Muscle of leg (tissue), 11 donors: ENCODE results near the gene LPAR2. TPM values are rescaled to one million over a fixed set of nuclear protein-coding genes. Genes with fewer than 3 reads are reported as not detected.

Experiments used
- DNase-seq: peaks from one replicate; pipeline ENCODE4 v3.0.0; 2013
- H3K27ac ChIP-seq: one replicate; pipeline ENCODE4 v1.5.1; 2013; ENCODE audit warnings: mild to moderate bottlenecking, low read length, control low read depth
- H3K27me3 ChIP-seq: one replicate; pipeline ENCODE4 v1.6.1; 2013; ENCODE audit warnings: low read length; ENCODE audit not compliant: control insufficient read depth, insufficient read depth
- H3K36me3 ChIP-seq: one replicate; pipeline ENCODE4 v1.6.1; 2013; ENCODE audit warnings: low read length; ENCODE audit not compliant: control insufficient read depth, insufficient read depth
- H3K4me1 ChIP-seq: one replicate; pipeline ENCODE4 v1.6.1; 2013; ENCODE audit warnings: low read length; ENCODE audit not compliant: control insufficient read depth, insufficient read depth
- H3K4me3 ChIP-seq: one replicate; pipeline ENCODE4 v1.5.1; 2013; ENCODE audit warnings: low read length, control low read depth
- H3K9me3 ChIP-seq: replicated peaks from 2 replicates; pipeline ENCODE4 v1.6.1; 2013; ENCODE audit warnings: low read depth, low read length; ENCODE audit not compliant: control insufficient read depth
- WGBS: methylation state at CpG from one replicate; pipeline ENCODE4 v1.1.5; 2013; ENCODE audit warnings: missing lambda C conversion rate; ENCODE audit not compliant: insufficient coverage; 5-methylcytosine and 5-hydroxymethylcytosine counted together
- polyA plus RNA-seq, 8 donors: library from polyadenylated mRNA; unstranded; fragments of 120-200 nt; gene quantifications; one replicate each; pipeline versions ENCODE4 v1.2.1 to v1.2.3, GENCODE V29; 2013; ENCODE audit warnings: inconsistent platforms in 1 of 8, low replicate concordance in 1 of 8; ENCODE audit not compliant: insufficient read length in 8 of 8, insufficient read depth in 1 of 8
- total RNA-seq: library from RNA; stranded (reverse); fragments of 120-200 nt; gene quantifications from one replicate; pipeline ENCODE4 v1.2.4, GENCODE V29; 2013

The LPAR2 gene
- total and polyA plus RNA-seq, 9 donors = 2.2 to 12.2 (median 5.9) TPM

GRCh38 chr19:19581391-19581790 lies 46.6 kb downstream of the LPAR2 start:
- DNase-seq = no peak
- no peaks in the 10 kb centered on the region for H3K27me3 ChIP-seq
- H3K27ac ChIP-seq = no peak overlapping the region
- 94% methylated on average over 12 of the region's 13 CpGs for WGBS
- no peak overlapping the region for H3K4me3 ChIP-seq
- peaks cover 9% of the 10 kb centered on the region for H3K4me1 ChIP-seq
- no peaks in the 10 kb centered on the region for H3K36me3 ChIP-seq
- no peaks in the 10 kb centered on the region for H3K9me3 ChIP-seq

- no peak for DNase-seq
- Histone ChIP-seq H3K4me3 (no peak overlapping the region), H3K27ac (no peak overlapping the region), H3K27me3 (no peaks in the 10 kb centered on the region), H3K9me3 (no peaks in the 10 kb centered on the region), H3K36me3 (no peaks in the 10 kb centered on the region), H3K4me1 (peaks cover 9% of the 10 kb centered on the region)
- WGBS = 95% methylated on average over 4 of the region's 4 CpGs
These were observed 47.6 kb downstream of the LPAR2 start for GRCh38 chr19:19580418-19580817.

- Histone ChIP-seq H3K9me3 (no peaks in the 10 kb centered on the region), H3K27ac (no peak overlapping the region), H3K4me1 (peaks cover 9% of the 10 kb centered on the region), H3K27me3 (no peaks in the 10 kb centered on the region), H3K36me3 (no peaks in the 10 kb centered on the region), H3K4me3 (no peak overlapping the region)
- no peak for DNase-seq
- WGBS = 84% methylated on average over 18 of the region's 25 CpGs
These were observed 48.3 kb downstream of the LPAR2 start for GRCh38 chr19:19579533-19580361.

GRCh38 chr19:19578252-19578651 lies 49.8 kb downstream of the LPAR2 start:
- H3K27me3 ChIP-seq = no peaks in the 10 kb centered on the region
- H3K4me1 ChIP-seq = peaks cover 9% of the 10 kb centered on the region
- WGBS = 69% methylated on average over 5 of the region's 6 CpGs
- H3K4me3 ChIP-seq = no peak overlapping the region
- DNase-seq = peak; percentile 51
- no peak overlapping the region for H3K27ac ChIP-seq
- H3K36me3 ChIP-seq = no peaks in the 10 kb centered on the region
- H3K9me3 ChIP-seq = no peaks in the 10 kb centered on the region

GRCh38 chr19:19575411-19575810 lies 52.6 kb downstream of the LPAR2 start:
- Histone ChIP-seq H3K4me3 (no peak overlapping the region), H3K36me3 (no peaks in the 10 kb centered on the region), H3K27me3 (no peaks in the 10 kb centered on the region), H3K9me3 (no peaks in the 10 kb centered on the region), H3K27ac (no peak overlapping the region), H3K4me1 (peaks cover 9% of the 10 kb centered on the region)
- WGBS = 77% methylated on average over 6 of the region's 6 CpGs
- DNase-seq = no peak

Other genes starting within 250 kb of the LPAR2 start
- 25.1 TPM for gene GATAD2A, start 222.5 kb downstream of the LPAR2 start, total RNA-seq
- gene GATAD2A, start 222.5 kb downstream of the LPAR2 start, polyA plus RNA-seq = 10 to 100 TPM; 40.7 to 62.2 (median 50.2) TPM
- gene TSSK6, start 112.7 kb downstream of the LPAR2 start, total RNA-seq = 0.31 TPM
- under 1 TPM; 0.37 to 0.80 (median 0.67) TPM for gene TSSK6, start 112.7 kb downstream of the LPAR2 start, polyA plus RNA-seq
- gene NDUFA13, start 112.0 kb downstream of the LPAR2 start, total RNA-seq = 242 TPM
- 100 to 1,000 TPM; 192 to 240 (median 222) TPM for gene NDUFA13, start 112.0 kb downstream of the LPAR2 start, polyA plus RNA-seq
- 1.6 TPM for gene YJEFN3, start 99.3 kb downstream of the LPAR2 start, total RNA-seq
- 10 to 100 TPM in 2 of 8 donors, 1 to 10 TPM in 6; 3.2 to 10.7 (median 7.4) TPM for gene YJEFN3, start 99.3 kb downstream of the LPAR2 start, polyA plus RNA-seq
- 22.0 TPM for gene CILP2, start 90.0 kb downstream of the LPAR2 start, total RNA-seq
- 10 to 100 TPM in 3 of 8 donors, 1 to 10 TPM in 5; 1.3 to 52.6 (median 5.8) TPM for gene CILP2, start 90.0 kb downstream of the LPAR2 start, polyA plus RNA-seq
- 1.5 TPM for gene PBX4, start 9.5 kb downstream of the LPAR2 start, total RNA-seq
- 1 to 10 TPM; 1.6 to 3.1 (median 2.3) TPM for gene PBX4, start 9.5 kb downstream of the LPAR2 start, polyA plus RNA-seq
- gene GMIP, start 15.4 kb upstream of the LPAR2 start, total RNA-seq = 2.0 TPM
- 1 to 10 TPM; 2.3 to 5.1 (median 3.6) TPM for gene GMIP, start 15.4 kb upstream of the LPAR2 start, polyA plus RNA-seq
- gene ATP13A1, start 35.5 kb upstream of the LPAR2 start, total RNA-seq = 14.6 TPM
- 10 to 100 TPM; 20.7 to 36.6 (median 27.8) TPM for gene ATP13A1, start 35.5 kb upstream of the LPAR2 start, polyA plus RNA-seq
- gene ZNF101, start 40.6 kb upstream of the LPAR2 start, total RNA-seq = 5.6 TPM
- 1 to 10 TPM; 4.6 to 7.6 (median 5.7) TPM for gene ZNF101, start 40.6 kb upstream of the LPAR2 start, polyA plus RNA-seq
- gene ZNF14, start 104.9 kb upstream of the LPAR2 start, total RNA-seq = 9.1 TPM
- gene ZNF14, start 104.9 kb upstream of the LPAR2 start, polyA plus RNA-seq = 1 to 10 TPM; 3.6 to 5.6 (median 4.9) TPM
- gene ZNF506, start 193.5 kb upstream of the LPAR2 start, total RNA-seq = 21.7 TPM
- gene ZNF506, start 193.5 kb upstream of the LPAR2 start, polyA plus RNA-seq = 10 to 100 TPM; 12.7 to 18.9 (median 14.7) TPM
- gene ZNF253, start 237.7 kb upstream of the LPAR2 start, total RNA-seq = 15.5 TPM
- gene ZNF253, start 237.7 kb upstream of the LPAR2 start, polyA plus RNA-seq = 10 to 100 TPM in 7 of 8 donors, 1 to 10 TPM in 1; 7.4 to 14.0 (median 11.2) TPM